Measurements from ENCODE around the gene AMBRA1. TPM values are rescaled to one million over a fixed set of nuclear protein-coding genes. Genes with fewer than 3 reads are reported as not detected.

Gene AMBRA1
- total RNA-seq, 4 donors from 2014 or later = 43.4 to 48.9 (median 46.3) TPM

- intact Hi-C loops (cut with DNase I; ENCODE audit: low total_unique reads) = no loop called here
- in situ Hi-C loops (cut with MboI; ENCODE audit: low pct_ligation_motif_present in 1 of 4, low pct_unique_long_range_greater_than_20kb in 1 of 4, low sequenced_read_pairs in 3 of 4) = no loop called here
- H3K9me3 ChIP-seq = no peaks in the 10 kb centered on the region
- H3K36me3 ChIP-seq = no peaks in the 10 kb centered on the region
- H3K27ac ChIP-seq = no peak overlapping the region
- TF ChIP-seq POLR2A (IDR thresholded peaks at IDR 0.05) (no peak), EP300 (IDR thresholded peaks at IDR 0.05; ENCODE audit: low read depth) (no peak), POLR2AphosphoS5 (IDR thresholded peaks at IDR 0.05) (no peak), CTCF (IDR thresholded peaks at IDR 0.05) (no peak)
- H3K4me1 ChIP-seq = peaks cover 0 to 17% (median 6%) of the 10 kb centered on the region in 4 donors
- H3K4me3 ChIP-seq = no peak overlapping the region
- 64 to 74% methylated on average over 3 to 5 of the region's 5 CpGs for WGBS, 2 donors (ENCODE audit: low coverage in 1 of 2)
- no peak for DNase-seq
- no peaks in the 10 kb centered on the region for H3K27me3 ChIP-seq
Measured at GRCh38 chr11:46582588-46582987, 11.2 kb downstream of the AMBRA1 start.

GRCh38 chr11:46577058-46577457 is 16.8 kb downstream of the AMBRA1 start:
- Histone ChIP-seq H3K36me3 (no peaks in the 10 kb centered on the region), H3K27ac (no peak overlapping the region), H3K9me3 (no peaks in the 10 kb centered on the region), H3K4me3 (no peak overlapping the region), H3K4me1 (peaks cover 0 to 9% (median 2%) of the 10 kb centered on the region in 4 donors), H3K27me3 (no peaks in the 10 kb centered on the region)
- TF ChIP-seq CTCF (IDR thresholded peaks at IDR 0.05) (no peak), POLR2A (IDR thresholded peaks at IDR 0.05) (no peak), POLR2AphosphoS5 (IDR thresholded peaks at IDR 0.05) (no peak), EP300 (IDR thresholded peaks at IDR 0.05; ENCODE audit: low read depth) (no peak)
- intact Hi-C loops (cut with DNase I; ENCODE audit: low total_unique reads) = no loop called here
- DNase-seq = no peak
- WGBS, 2 donors (ENCODE audit: low coverage in 1 of 2) = 86 to 98% methylated on average over 1 of the region's 1 CpG
- in situ Hi-C loops (cut with MboI; ENCODE audit: low pct_ligation_motif_present in 1 of 4, low pct_unique_long_range_greater_than_20kb in 1 of 4, low sequenced_read_pairs in 3 of 4) = no loop called here

- in situ Hi-C loops (cut with MboI; ENCODE audit: low pct_ligation_motif_present in 1 of 4, low pct_unique_long_range_greater_than_20kb in 1 of 4, low sequenced_read_pairs in 3 of 4) = no loop called here
- Histone ChIP-seq H3K4me1 (peaks cover 0 to 5% (median 1%) of the 10 kb centered on the region in 4 donors), H3K4me3 (no peak overlapping the region), H3K27me3 (no peaks in the 10 kb centered on the region), H3K27ac (no peak overlapping the region), H3K36me3 (no peaks in the 10 kb centered on the region), H3K9me3 (no peaks in the 10 kb centered on the region)
- no peak for DNase-seq
- no peak for TF ChIP-seq CTCF (IDR thresholded peaks at IDR 0.05)
- no peak for TF ChIP-seq POLR2A (IDR thresholded peaks at IDR 0.05)
- no peak for TF ChIP-seq EP300 (IDR thresholded peaks at IDR 0.05; ENCODE audit: low read depth)
- TF ChIP-seq POLR2AphosphoS5 (IDR thresholded peaks at IDR 0.05) = no peak
- intact Hi-C loops (cut with DNase I; ENCODE audit: low total_unique reads) = no loop called here
- 19 to 36% methylated on average over 1 of the region's 1 CpG for WGBS, 2 donors (ENCODE audit: low coverage in 1 of 2)
Measured at GRCh38 chr11:46574656-46575055, 19.2 kb downstream of the AMBRA1 start.

- TF ChIP-seq POLR2AphosphoS5 (IDR thresholded peaks at IDR 0.05) (no peak), EP300 (IDR thresholded peaks at IDR 0.05; ENCODE audit: low read depth) (no peak), CTCF (IDR thresholded peaks at IDR 0.05) (no peak), POLR2A (IDR thresholded peaks at IDR 0.05) (no peak)
- 71 to 72% methylated on average over 1 to 2 of the region's 2 CpGs for WGBS, 2 donors (ENCODE audit: low coverage in 1 of 2)
- DNase-seq = no peak
- Histone ChIP-seq H3K4me3 (no peak overlapping the region), H3K4me1 (peaks cover 0 to 2% (median 0%) of the 10 kb centered on the region in 4 donors), H3K27ac (no peak overlapping the region), H3K27me3 (no peaks in the 10 kb centered on the region), H3K9me3 (no peaks in the 10 kb centered on the region), H3K36me3 (no peaks in the 10 kb centered on the region)
- intact Hi-C loops (cut with DNase I; ENCODE audit: low total_unique reads) = no loop called here
- in situ Hi-C loops (cut with MboI; ENCODE audit: low pct_ligation_motif_present in 1 of 4, low pct_unique_long_range_greater_than_20kb in 1 of 4, low sequenced_read_pairs in 3 of 4) = no loop called here
Measured at GRCh38 chr11:46570790-46571398, 22.9 kb downstream of the AMBRA1 start.

Data from transverse colon (tissue), 4 donors.